Prostate gland (tissue), 2 donors: ENCODE results near the gene PPP1R1B. TPM values are rescaled to one million over a fixed set of nuclear protein-coding genes. Genes with fewer than 3 reads are reported as not detected.

Source experiments
- DNase-seq: peaks from one replicate; pipeline ENCODE4 v3.0.0-alpha.2; 2019; ENCODE audit warnings: low spot score
- H3K27ac ChIP-seq, 2 donors: fragments of 200-600 bp; sonication (generic); 2 replicates each; pipeline ENCODE4 v1.5.1; 2017 to 2019
- H3K27me3 ChIP-seq: fragments of 200-600 bp; sonication (generic); replicated peaks from 2 replicates; pipeline ENCODE4 v1.5.1; 2019; ENCODE audit not compliant: insufficient read depth
- H3K36me3 ChIP-seq, 2 donors: fragments of 200-600 bp; sonication (generic); 1 replicate in 1 of 2; 2 replicates in 1 of 2; pipeline versions ENCODE4 v1.5.1 to v1.8.1; 2017 to 2019
- H3K4me1 ChIP-seq: fragments of 200-600 bp; sonication (generic); replicated peaks from 2 replicates; pipeline ENCODE4 v1.5.1; 2019
- H3K4me3 ChIP-seq, 2 donors: fragments of 200-600 bp; sonication (generic); 2 replicates each; pipeline ENCODE4 v1.5.1; 2017 to 2019
- H3K9me3 ChIP-seq: fragments of 200-600 bp; sonication (generic); 2 replicates; pipeline ENCODE4 v1.5.1; 2017
- CTCF ChIP-seq, 4 experiments: fragments of 200-600 bp in 2 of 4; fragments of 450-650 bp in 2 of 4; sonication (generic) in 2 of 4; IDR thresholded peaks; 1 replicate in 3 of 4; 2 replicates in 1 of 4; pipeline ENCODE4 v1.5.1; 2016 to 2019; ENCODE audit warnings: antibody characterized with exemption in 4 of 4, mild to moderate bottlenecking in 2 of 4, moderate library complexity in 2 of 4
- POLR2A ChIP-seq: fragments of 450-650 bp; IDR thresholded peaks from one replicate; pipeline ENCODE4 v1.6.1; 2016; ENCODE audit warnings: antibody characterized with exemption, mild to moderate bottlenecking
- POLR2AphosphoS5 ChIP-seq: sonication (generic); formaldehyde crosslinking; IDR thresholded peaks from one replicate; pipeline ENCODE4 v1.6.1; 2017; ENCODE audit warnings: antibody characterized with exemption
- WGBS: methylation state at CpG from one replicate; pipeline ENCODE4 v1.1.5; 2018; 5-methylcytosine and 5-hydroxymethylcytosine counted together
- intact Hi-C: fragments of 100-400 bp; cut with DNase I; formaldehyde crosslinking; loops from one replicate; pipeline ENCODE4 v1.14.2; 2022
- total RNA-seq, 2 donors: library from RNA; depleted of rRNA; stranded (reverse); fragments of >200 nt; gene quantifications; one replicate each; pipeline ENCODE4 v1.1.0, GENCODE V29; 2016

Gene PPP1R1B
- total RNA-seq, 2 donors from 2014 or later: 69.0 to 108 TPM

GRCh38 chr17:39636587-39636926 is 9.8 kb downstream of the PPP1R1B start:
- no peak for TF ChIP-seq POLR2AphosphoS5
- WGBS: 16% methylated on average over 6 of the region's 6 CpGs
- intact Hi-C loops: loop anchor here (5.0 kb wide), 1 partner anchor 41 kb away; no protein-coding TSS in a partner anchor

GRCh38 chr17:39636927-39637736 is 10.4 kb downstream of the PPP1R1B start, which contains the start of gene STARD3:
Gene STARD3 (plus strand): TSS chr17:39637144. CDS start chr17:39653532, 16,388 bp downstream.
- Histone ChIP-seq H3K27ac (peak within 1 kb of the TSS; percentile 76 to 87), H3K4me1 (peaks cover 26% of the 10 kb centered on the region)
- intact Hi-C loops: loop anchor here (5.0 kb wide), 1 partner anchor 40 kb away; no protein-coding TSS in a partner anchor

More at GRCh38 chr17:39636587-39636926, 9.8 kb downstream of the PPP1R1B start:
- DNase-seq: no peak
- H3K9me3 ChIP-seq: no peaks in the 10 kb centered on the region
- peak overlapping the region; percentile 76 to 87 for H3K27ac ChIP-seq
- H3K4me1 ChIP-seq: peaks cover 32% of the 10 kb centered on the region
- H3K4me3 ChIP-seq: peak overlapping the region; percentile 62 to 66
- no peaks in the 10 kb centered on the region for H3K27me3 ChIP-seq
- no peaks in the 10 kb centered on the region for H3K36me3 ChIP-seq

GRCh38 chr17:39638317-39638716 is 11.6 kb downstream of the PPP1R1B start:
- no peaks in the 10 kb centered on the region for H3K36me3 ChIP-seq
- 90% methylated on average over 7 of the region's 7 CpGs for WGBS
- TF ChIP-seq POLR2AphosphoS5: no peak
- no peak for TF ChIP-seq POLR2A
- no peak for TF ChIP-seq CTCF (IDR thresholded peaks at IDR 0.05)
- intact Hi-C loops: loop anchor here (5.0 kb wide), 1 partner anchor 39 kb away; no protein-coding TSS in a partner anchor
- no peak for DNase-seq
- no peaks in the 10 kb centered on the region for H3K27me3 ChIP-seq
- H3K27ac ChIP-seq: no peak overlapping the region
- no peaks in the 10 kb centered on the region for H3K9me3 ChIP-seq
- H3K4me3 ChIP-seq: peak overlapping the region in 1 of 2 donors; percentile 66
- H3K4me1 ChIP-seq: peaks cover 19% of the 10 kb centered on the region

More at GRCh38 chr17:39636927-39637736, 10.4 kb downstream of the PPP1R1B start, which contains the start of gene STARD3:
- TF ChIP-seq CTCF (IDR thresholded peaks at IDR 0.05) (peak in 3 of 4 experiments; percentile 14 to 44 (median 35)), POLR2AphosphoS5 (peak; percentile 89), POLR2A (peak; percentile 64)
- Histone ChIP-seq H3K9me3 (no peaks in the 10 kb centered on the region), H3K27me3 (no peaks in the 10 kb centered on the region), H3K4me3 (peak within 1 kb of the TSS; percentile 62 to 66), H3K36me3 (no peaks in the 10 kb centered on the region)
- under 1% methylated on average over 68 of the region's 69 CpGs for WGBS
- peak; percentile 91 for DNase-seq

GRCh38 chr17:39639043-39639442 is 12.3 kb downstream of the PPP1R1B start:
- Histone ChIP-seq H3K27ac (no peak overlapping the region), H3K36me3 (no peaks in the 10 kb centered on the region), H3K9me3 (no peaks in the 10 kb centered on the region), H3K4me1 (peaks cover 19% of the 10 kb centered on the region), H3K27me3 (no peaks in the 10 kb centered on the region), H3K4me3 (no peak overlapping the region)
- TF ChIP-seq CTCF (IDR thresholded peaks at IDR 0.05): no peak
- TF ChIP-seq POLR2AphosphoS5: no peak
- no peak for TF ChIP-seq POLR2A
- no peak for DNase-seq
- intact Hi-C loops: loop anchor here (5.0 kb wide), 1 partner anchor 38 kb away; no protein-coding TSS in a partner anchor
- 63% methylated on average over 2 of the region's 2 CpGs for WGBS

- H3K27ac ChIP-seq: no peak overlapping the region
- peaks cover 20% of the 10 kb centered on the region for H3K4me1 ChIP-seq
- H3K27me3 ChIP-seq: no peaks in the 10 kb centered on the region
- TF ChIP-seq CTCF (IDR thresholded peaks at IDR 0.05) (no peak), POLR2AphosphoS5 (no peak), POLR2A (no peak)
- no peak overlapping the region for H3K4me3 ChIP-seq
- intact Hi-C loops: loop anchor here (5.0 kb wide), 1 partner anchor 37 kb away; no protein-coding TSS in a partner anchor
- no peaks in the 10 kb centered on the region for H3K36me3 ChIP-seq
- no peak for DNase-seq
- H3K9me3 ChIP-seq: no peaks in the 10 kb centered on the region
- WGBS: 85% methylated on average over 11 of the region's 11 CpGs
Measured at GRCh38 chr17:39639566-39640458, 13.1 kb downstream of the PPP1R1B start.
